IPS-NIHi7 (cell line): ENCODE results near the gene PRIM2.
A peak's percentile ranks its signal among the peaks of the same experiment; 100 is the strongest.
"Not testable (repeated sequence)": the region's sequence is repeated elsewhere in the genome, so short reads cannot be mapped to it uniquely, and the experiment has no call there.

ENCODE experiments used
- DNase-seq: peaks from one replicate; pipeline ENCODE4 v3.0.0; 2012; ENCODE audit warnings: mixed read lengths; ENCODE audit errors: extremely low spot score

PRIM2 gene

GRCh38 chr6:57308755-57309154 lies 8.7 kb upstream of the PRIM2 start:
- DNase-seq = not testable (repeated sequence)

GRCh38 chr6:57310095-57310816 lies 7.2 kb upstream of the PRIM2 start:
- not testable (repeated sequence) for DNase-seq

GRCh38 chr6:57310817-57311157 lies 6.6 kb upstream of the PRIM2 start:
- DNase-seq = no peak

GRCh38 chr6:57311300-57312003 lies 6.0 kb upstream of the PRIM2 start:
- not testable (repeated sequence) for DNase-seq

- no peak for DNase-seq
Observed at GRCh38 chr6:57312004-57312345, 5.5 kb upstream of the PRIM2 start.

GRCh38 chr6:57313009-57313408 lies 4.4 kb upstream of the PRIM2 start:
- no peak for DNase-seq

GRCh38 chr6:57313711-57314471 lies 3.5 kb upstream of the PRIM2 start:
- DNase-seq = no peak

- DNase-seq = no peak
Observed at GRCh38 chr6:57315111-57315510, 2.3 kb upstream of the PRIM2 start.

GRCh38 chr6:57315851-57316250 lies 1.6 kb upstream of the PRIM2 start:
- DNase-seq = no peak

- DNase-seq = peak; percentile 83
Observed at GRCh38 chr6:57316581-57317059, 810 bp upstream of the PRIM2 start.

- DNase-seq = no peak
Observed at GRCh38 chr6:57324538-57324937, 7.1 kb downstream of the PRIM2 start.

- DNase-seq = no peak
Observed at GRCh38 chr6:57327311-57327710, 9.9 kb downstream of the PRIM2 start.

GRCh38 chr6:57328074-57328473 lies 10.6 kb downstream of the PRIM2 start:
- DNase-seq = no peak

GRCh38 chr6:57329933-57330332 lies 12.5 kb downstream of the PRIM2 start:
- no peak for DNase-seq

- DNase-seq = no peak
Observed at GRCh38 chr6:57342148-57342669, 24.8 kb downstream of the PRIM2 start.

GRCh38 chr6:57343342-57343741 lies 25.9 kb downstream of the PRIM2 start:
- DNase-seq = not testable (repeated sequence)

- not testable (repeated sequence) for DNase-seq
Observed at GRCh38 chr6:57346715-57347114, 29.3 kb downstream of the PRIM2 start.

- not testable (repeated sequence) for DNase-seq
Observed at GRCh38 chr6:57347597-57347996, 30.2 kb downstream of the PRIM2 start.

GRCh38 chr6:57350443-57350842 lies 33.0 kb downstream of the PRIM2 start:
- DNase-seq = not testable (repeated sequence)

GRCh38 chr6:57352596-57352995 lies 35.2 kb downstream of the PRIM2 start:
- not testable (repeated sequence) for DNase-seq

- DNase-seq = not testable (repeated sequence)
Observed at GRCh38 chr6:57358319-57358718, 40.9 kb downstream of the PRIM2 start.

- not testable (repeated sequence) for DNase-seq
Observed at GRCh38 chr6:57359766-57360165, 42.3 kb downstream of the PRIM2 start.
